ENCODE measurements around the gene PID1. TPM values are rescaled to one million over a fixed set of nuclear protein-coding genes. Genes with fewer than 3 reads are reported as not detected.

The PID1 gene
- total RNA-seq, 2 experiments from 2014 or later: not detected

GRCh38 chr2:229164545-229165249 is 106.4 kb downstream of the PID1 start:
- Histone ChIP-seq H3K4me3 (ENCODE audit: low read depth, low read length, poor library complexity, severe bottlenecking) (no peak overlapping the region), H2AFZ (ENCODE audit: low read length) (no peak overlapping the region), H4K20me1 (ENCODE audit: insufficient read depth, low read length) (no peaks in the 10 kb centered on the region), H3K4me2 (ENCODE audit: low read length) (no peak overlapping the region), H3K9me2 (ENCODE audit: insufficient read depth, low read length) (no peaks in the 10 kb centered on the region), H3K27ac (ENCODE audit: low read depth, low read length, poor library complexity, severe bottlenecking) (no peak overlapping the region), H3K79me2 (ENCODE audit: insufficient read depth, low read depth, low read length) (no peaks in the 10 kb centered on the region), H3K36me3 (ENCODE audit: insufficient read depth, low read length) (no peaks in the 10 kb centered on the region), H3K9me3 (ENCODE audit: low read length) (no peaks in the 10 kb centered on the region), H3K4me1 (ENCODE audit: insufficient read depth, low read length, poor library complexity, severe bottlenecking) (no peaks in the 10 kb centered on the region)
- intact Hi-C loops (cut with micrococcal nuclease; ENCODE audit: unreplicated experiment): no loop called here
- POLR2A ChIA-PET: interaction anchor here (1.4 kb wide), 1 partner anchor 9 kb away, joined by 3 read pairs; no protein-coding TSS in a partner anchor
- TF ChIP-seq EZH2phosphoT487 (IDR thresholded peaks at IDR 0.05; ENCODE audit: borderline replicate concordance, low read depth, low read length) (no peak), CTCF (conservative IDR thresholded peaks at IDR 0.05; ENCODE audit: low read length) (no peak)
- CTCF ChIA-PET (ENCODE audit: unreplicated experiment): no interaction called here
- no TSS peak for BruUV-seq (replicated peaks)
- no peak for DNase-seq (ENCODE audit: low spot score)

GRCh38 chr2:229163893-229164292 is 107.2 kb downstream of the PID1 start:
- no peak for DNase-seq (ENCODE audit: low spot score)
- no peaks in the 10 kb centered on the region for H4K20me1 ChIP-seq (ENCODE audit: insufficient read depth, low read length)
- no peak overlapping the region for H3K27ac ChIP-seq (ENCODE audit: low read depth, low read length, poor library complexity, severe bottlenecking)
- H3K9me3 ChIP-seq (ENCODE audit: low read length): no peaks in the 10 kb centered on the region
- no peak overlapping the region for H3K4me3 ChIP-seq (ENCODE audit: low read depth, low read length, poor library complexity, severe bottlenecking)
- BruUV-seq (replicated peaks): no TSS peak
- no peak for TF ChIP-seq CTCF (conservative IDR thresholded peaks at IDR 0.05; ENCODE audit: low read length)
- TF ChIP-seq EZH2phosphoT487 (IDR thresholded peaks at IDR 0.05; ENCODE audit: borderline replicate concordance, low read depth, low read length): no peak
- no peak overlapping the region for H3K4me2 ChIP-seq (ENCODE audit: low read length)
- H3K4me1 ChIP-seq (ENCODE audit: insufficient read depth, low read length, poor library complexity, severe bottlenecking): no peaks in the 10 kb centered on the region
- POLR2A ChIA-PET: interaction anchor here (1.4 kb wide), 1 partner anchor 10 kb away, joined by 3 read pairs; no protein-coding TSS in a partner anchor
- H3K79me2 ChIP-seq (ENCODE audit: insufficient read depth, low read depth, low read length): no peaks in the 10 kb centered on the region
- H3K36me3 ChIP-seq (ENCODE audit: insufficient read depth, low read length): no peaks in the 10 kb centered on the region
- no peak overlapping the region for H2AFZ ChIP-seq (ENCODE audit: low read length)
- intact Hi-C loops (cut with micrococcal nuclease; ENCODE audit: unreplicated experiment): no loop called here
- no peaks in the 10 kb centered on the region for H3K9me2 ChIP-seq (ENCODE audit: insufficient read depth, low read length)
- CTCF ChIA-PET (ENCODE audit: unreplicated experiment): no interaction called here

- no TSS peak for BruUV-seq (replicated peaks)
- Histone ChIP-seq H3K4me1 (ENCODE audit: insufficient read depth, low read length, poor library complexity, severe bottlenecking) (no peaks in the 10 kb centered on the region), H3K4me3 (ENCODE audit: low read depth, low read length, poor library complexity, severe bottlenecking) (no peak overlapping the region), H3K36me3 (ENCODE audit: insufficient read depth, low read length) (no peaks in the 10 kb centered on the region), H4K20me1 (ENCODE audit: insufficient read depth, low read length) (no peaks in the 10 kb centered on the region), H3K9me2 (ENCODE audit: insufficient read depth, low read length) (no peaks in the 10 kb centered on the region), H3K27ac (ENCODE audit: low read depth, low read length, poor library complexity, severe bottlenecking) (no peak overlapping the region), H3K9me3 (ENCODE audit: low read length) (no peaks in the 10 kb centered on the region), H3K79me2 (ENCODE audit: insufficient read depth, low read depth, low read length) (no peaks in the 10 kb centered on the region), H2AFZ (ENCODE audit: low read length) (no peak overlapping the region), H3K4me2 (ENCODE audit: low read length) (no peak overlapping the region)
- ChIA-PET POLR2A (no interaction called here), CTCF (ENCODE audit: unreplicated experiment) (no interaction called here)
- intact Hi-C loops (cut with micrococcal nuclease; ENCODE audit: unreplicated experiment): no loop called here
- TF ChIP-seq CTCF (conservative IDR thresholded peaks at IDR 0.05; ENCODE audit: low read length) (no peak), EZH2phosphoT487 (IDR thresholded peaks at IDR 0.05; ENCODE audit: borderline replicate concordance, low read depth, low read length) (no peak)
- no peak for DNase-seq (ENCODE audit: low spot score)
These were observed 109.1 kb downstream of the PID1 start for GRCh38 chr2:229162015-229162414.

All from OCI-LY7 (cell line).